SK-N-MC (cell line): ENCODE measurements around the gene EVX2.

ENCODE experiments used
- EZH2 ChIP-seq: fragments of 200-600 bp; sonication (generic); IDR thresholded peaks from one replicate; pipeline ENCODE4 v1.6.1; 2017; ENCODE audit warnings: antibody characterized with exemption
- FOXP2 ChIP-seq: optimal IDR thresholded peaks from 2 replicates; pipeline ENCODE3; 2011; ENCODE audit warnings: mild to moderate bottlenecking, moderate library complexity; ENCODE audit not compliant: insufficient read depth; ENCODE audit errors: extremely low read length, control extremely low read depth
- POLR2AphosphoS5 ChIP-seq: IDR thresholded peaks from 2 replicates; pipeline ENCODE4 v1.6.1; 2012; ENCODE audit warnings: mild to moderate bottlenecking, low read depth, low read length, borderline replicate concordance

GRCh38 chr2:176072292-176072669 is 11.5 kb downstream of the EVX2 start:
- TF ChIP-seq POLR2AphosphoS5 (no peak), EZH2 (no peak), FOXP2 (no peak)
